GM12872 (cell line): ENCODE data around the gene NKD1.

Experiments used
- TF ChIP-seq, protein P1 (sequence below): IDR thresholded peaks from 3 replicates; pipeline ENCODE4 v1.5.1; 2011; ENCODE audit warnings: low read depth, mild to moderate bottlenecking, low read length, moderate library complexity; ENCODE audit not compliant: insufficient read depth

Gene NKD1

GRCh38 chr16:50629334-50629733 lies 81.1 kb downstream of the NKD1 start:
- TF ChIP-seq, protein P1, sequence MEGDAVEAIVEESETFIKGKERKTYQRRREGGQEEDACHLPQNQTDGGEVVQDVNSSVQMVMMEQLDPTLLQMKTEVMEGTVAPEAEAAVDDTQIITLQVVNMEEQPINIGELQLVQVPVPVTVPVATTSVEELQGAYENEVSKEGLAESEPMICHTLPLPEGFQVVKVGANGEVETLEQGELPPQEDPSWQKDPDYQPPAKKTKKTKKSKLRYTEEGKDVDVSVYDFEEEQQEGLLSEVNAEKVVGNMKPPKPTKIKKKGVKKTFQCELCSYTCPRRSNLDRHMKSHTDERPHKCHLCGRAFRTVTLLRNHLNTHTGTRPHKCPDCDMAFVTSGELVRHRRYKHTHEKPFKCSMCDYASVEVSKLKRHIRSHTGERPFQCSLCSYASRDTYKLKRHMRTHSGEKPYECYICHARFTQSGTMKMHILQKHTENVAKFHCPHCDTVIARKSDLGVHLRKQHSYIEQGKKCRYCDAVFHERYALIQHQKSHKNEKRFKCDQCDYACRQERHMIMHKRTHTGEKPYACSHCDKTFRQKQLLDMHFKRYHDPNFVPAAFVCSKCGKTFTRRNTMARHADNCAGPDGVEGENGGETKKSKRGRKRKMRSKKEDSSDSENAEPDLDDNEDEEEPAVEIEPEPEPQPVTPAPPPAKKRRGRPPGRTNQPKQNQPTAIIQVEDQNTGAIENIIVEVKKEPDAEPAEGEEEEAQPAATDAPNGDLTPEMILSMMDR = no peak

DNA sequence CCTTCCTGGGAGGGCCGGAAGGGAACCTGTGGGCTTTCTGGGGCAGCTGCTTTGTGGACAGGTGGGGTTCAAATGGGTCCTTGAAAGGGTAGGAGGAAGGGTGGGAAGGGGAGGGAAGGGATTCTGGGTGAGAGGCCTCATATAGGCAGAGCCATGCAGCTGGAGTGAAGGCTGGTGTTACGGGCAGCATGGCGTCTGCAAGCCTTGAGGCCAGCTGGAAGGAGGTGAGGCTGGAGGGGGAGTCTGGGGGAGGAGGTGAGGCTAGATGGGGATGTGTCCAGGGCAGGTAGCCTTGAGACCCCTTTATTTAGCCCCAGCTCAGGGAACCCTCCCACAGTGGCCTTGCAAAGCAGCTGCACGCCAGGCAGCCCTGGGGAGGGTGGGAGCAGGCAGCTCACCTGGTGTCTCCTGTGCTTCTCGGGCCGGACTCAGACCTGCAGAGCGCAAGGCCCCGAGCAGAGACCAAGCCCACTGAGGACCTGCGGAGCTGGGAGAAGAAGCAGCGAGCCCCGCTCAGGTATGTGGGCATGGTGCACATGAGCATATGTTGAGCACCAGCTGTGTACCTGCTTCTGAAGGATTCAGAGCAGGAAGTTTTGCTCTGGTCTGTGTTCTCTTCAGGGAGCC lies 82.3 kb downstream of the NKD1 start:
- TF ChIP-seq, protein P1 = no peak

DNA sequence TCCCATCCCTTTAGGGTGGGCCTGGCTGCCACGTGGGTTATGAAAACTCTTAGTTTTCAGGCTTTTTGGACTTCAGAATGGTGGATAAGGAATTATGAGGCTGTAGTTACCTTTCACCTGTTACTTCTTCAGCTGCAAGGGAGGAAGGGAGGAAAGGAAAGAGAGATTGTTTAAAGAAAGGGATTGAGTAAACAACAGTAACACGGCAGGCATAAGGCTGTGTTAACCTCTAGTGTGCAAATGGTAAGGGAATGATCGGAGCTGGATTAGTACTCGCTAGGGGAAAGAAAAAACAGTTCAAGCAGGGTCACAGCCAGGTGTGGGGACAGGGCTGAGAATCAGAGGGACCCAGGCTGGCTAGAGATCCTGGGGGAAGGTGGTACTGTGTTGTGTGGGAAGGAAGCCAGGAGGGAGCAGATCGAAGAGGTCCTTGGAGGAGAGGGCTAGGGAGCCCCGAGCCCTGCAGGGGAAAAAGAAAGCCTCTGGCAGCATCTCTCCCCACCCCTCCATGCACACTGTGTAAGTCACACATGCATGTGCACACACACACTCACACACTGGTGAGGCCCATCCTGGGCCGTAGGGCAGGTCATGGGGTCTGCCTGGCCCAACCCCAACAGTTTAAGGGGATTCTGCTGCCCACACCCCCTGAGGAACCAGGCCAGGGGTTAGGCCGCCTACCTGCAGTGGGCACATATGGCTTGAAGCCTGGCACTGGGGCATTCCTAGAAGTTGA lies 83.2 kb downstream of the NKD1 start:
- TF ChIP-seq, protein P1 = no peak

DNA sequence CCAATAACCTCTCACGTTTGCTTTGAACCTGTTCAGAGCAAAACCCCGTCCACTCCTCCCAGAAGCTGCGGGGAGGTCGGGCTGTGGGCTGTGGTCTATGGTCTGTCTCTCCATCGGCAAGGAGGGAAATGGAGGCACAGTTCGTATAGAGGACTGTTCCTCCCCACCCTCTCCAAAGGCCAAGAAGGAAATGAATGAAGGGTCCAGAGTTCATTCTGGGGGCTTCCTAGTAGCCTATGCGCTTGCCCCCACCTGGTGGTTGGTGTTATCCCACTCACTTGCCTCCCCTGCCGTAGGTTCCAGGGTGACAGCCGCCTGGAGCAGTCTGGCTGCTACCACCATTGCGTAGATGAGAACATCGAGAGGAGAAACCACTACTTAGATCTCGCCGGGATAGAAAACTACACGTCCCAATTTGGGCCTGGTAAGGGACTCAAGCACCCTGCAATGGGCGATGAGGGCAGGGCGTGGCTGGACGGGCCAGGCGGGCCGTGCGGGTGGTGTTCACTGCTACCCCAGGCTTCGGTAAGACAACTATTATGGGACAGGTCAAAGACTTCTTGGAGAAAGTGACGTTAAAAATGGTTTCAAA lies 83.9 kb downstream of the NKD1 start:
- TF ChIP-seq, protein P1 = no peak

GRCh38 chr16:50632927-50633800 lies 85.0 kb downstream of the NKD1 start:
- TF ChIP-seq, protein P1 = no peak

- TF ChIP-seq, protein P1 = no peak
Observed at GRCh38 chr16:50634090-50634489, 85.9 kb downstream of the NKD1 start.

DNA sequence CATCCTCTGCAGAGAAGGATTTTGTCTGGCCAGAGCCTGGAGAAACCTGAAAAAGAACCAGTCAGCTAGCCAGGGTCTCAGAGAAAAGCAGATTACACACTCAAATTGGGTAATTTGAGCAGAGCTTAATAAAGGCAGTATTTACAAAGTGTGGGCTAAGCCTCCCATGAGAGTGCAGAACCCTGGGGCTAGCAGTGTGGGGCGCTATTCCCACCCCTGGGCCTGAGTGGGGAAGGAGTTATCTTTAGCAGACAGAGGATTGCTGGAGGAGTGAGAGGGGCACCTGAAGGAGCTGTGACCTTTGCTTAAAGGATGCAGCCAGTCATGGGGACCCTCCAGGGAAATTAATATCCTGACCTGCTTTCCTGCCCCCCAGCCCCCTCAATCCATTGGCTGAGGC lies 86.8 kb downstream of the NKD1 start:
- TF ChIP-seq, protein P1 = no peak
